Natural killer cell (primary cell): Measurements from ENCODE around the gene TNNT1. TPM values are rescaled to one million over a fixed set of nuclear protein-coding genes. Genes with fewer than 3 reads are reported as not detected.

Experiments used
- ATAC-seq, 3 donors: fragments of 150-1000 bp in 2 of 3; fragments of 200-7000 bp in 1 of 3; cut with Tn5 transposase; 1 replicate in 1 of 3; 2 replicates in 2 of 3; pipeline ENCODE4 v1.10.0; 2021; ENCODE audit warnings: mild to moderate bottlenecking in 2 of 3, moderate library complexity in 2 of 3
- DNase-seq, 2 donors: peaks; one replicate each; pipeline versions ENCODE4 v3.0.0 to v3.0.0-alpha.2; 2013 to 2021; ENCODE audit warnings: mixed read lengths in 1 of 2
- H3K27ac ChIP-seq: one replicate; pipeline ENCODE4 v1.5.1; 2013; ENCODE audit warnings: mild to moderate bottlenecking, low read length
- H3K27me3 ChIP-seq: one replicate; pipeline ENCODE4 v1.6.1; 2013; ENCODE audit warnings: low read length; ENCODE audit not compliant: control insufficient read depth, insufficient read depth
- H3K36me3 ChIP-seq: one replicate; pipeline ENCODE4 v1.6.1; 2013; ENCODE audit warnings: low read length; ENCODE audit not compliant: control insufficient read depth, insufficient read depth
- H3K4me1 ChIP-seq: one replicate; pipeline ENCODE4 v1.6.1; 2013; ENCODE audit warnings: low read length; ENCODE audit not compliant: control insufficient read depth, insufficient read depth
- H3K4me3 ChIP-seq: one replicate; pipeline ENCODE4 v1.5.1; 2013; ENCODE audit warnings: low read length
- H3K9me3 ChIP-seq: one replicate; pipeline ENCODE4 v1.6.1; 2013; ENCODE audit warnings: low read length; ENCODE audit not compliant: control insufficient read depth, insufficient read depth
- H3K27ac Mint-ChIP-seq, 2 donors: one replicate each; pipeline ENCODE4 v1.8.0; 2022; ENCODE audit warnings: mild to moderate bottlenecking in 2 of 2, mixed read lengths in 2 of 2, moderate library complexity in 1 of 2
- H3K27me3 Mint-ChIP-seq, 2 donors: one replicate each; pipeline ENCODE4 v1.8.0; 2022; ENCODE audit warnings: low read depth in 2 of 2, mixed read lengths in 2 of 2
- H3K36me3 Mint-ChIP-seq: one replicate; pipeline ENCODE4 v1.8.0; 2022; ENCODE audit warnings: mixed read lengths
- H3K4me1 Mint-ChIP-seq, 2 donors: one replicate each; pipeline ENCODE4 v1.8.0; 2022; ENCODE audit warnings: mixed read lengths in 2 of 2
- H3K4me3 Mint-ChIP-seq: one replicate; pipeline ENCODE4 v1.8.0; 2022; ENCODE audit warnings: mild to moderate bottlenecking, moderate library complexity, mixed read lengths
- H3K9me3 Mint-ChIP-seq, 2 donors: one replicate each; pipeline ENCODE4 v1.8.0; 2022; ENCODE audit warnings: mixed read lengths in 2 of 2
- CTCF ChIP-seq: fragments of 200-600 bp; IDR thresholded peaks from one replicate; pipeline ENCODE4 v1.8.0; 2022; ENCODE audit warnings: antibody characterized with exemption
- WGBS: methylation state at CpG from one replicate; pipeline ENCODE4 v1.1.7; 2013; ENCODE audit warnings: missing lambda C conversion rate; ENCODE audit not compliant: insufficient coverage; 5-methylcytosine and 5-hydroxymethylcytosine counted together
- intact Hi-C: fragments of 100-400 bp; cut with micrococcal nuclease; formaldehyde crosslinking; loops from one replicate; pipeline ENCODE4 v1.14.2; 2022
- total RNA-seq, 4 donors: library from RNA; stranded (reverse); fragments of 120-200 nt in 1 of 4; gene quantifications; one replicate each; pipeline versions ENCODE4 v1.2.3 to v1.2.4, GENCODE V29; 2013 to 2022

The TNNT1 gene
- total RNA-seq, 3 donors from 2014 or later (not counting 1 experiment from before 2014, with no cell fraction given): 0.94 TPM; not detected in 2

DNA sequence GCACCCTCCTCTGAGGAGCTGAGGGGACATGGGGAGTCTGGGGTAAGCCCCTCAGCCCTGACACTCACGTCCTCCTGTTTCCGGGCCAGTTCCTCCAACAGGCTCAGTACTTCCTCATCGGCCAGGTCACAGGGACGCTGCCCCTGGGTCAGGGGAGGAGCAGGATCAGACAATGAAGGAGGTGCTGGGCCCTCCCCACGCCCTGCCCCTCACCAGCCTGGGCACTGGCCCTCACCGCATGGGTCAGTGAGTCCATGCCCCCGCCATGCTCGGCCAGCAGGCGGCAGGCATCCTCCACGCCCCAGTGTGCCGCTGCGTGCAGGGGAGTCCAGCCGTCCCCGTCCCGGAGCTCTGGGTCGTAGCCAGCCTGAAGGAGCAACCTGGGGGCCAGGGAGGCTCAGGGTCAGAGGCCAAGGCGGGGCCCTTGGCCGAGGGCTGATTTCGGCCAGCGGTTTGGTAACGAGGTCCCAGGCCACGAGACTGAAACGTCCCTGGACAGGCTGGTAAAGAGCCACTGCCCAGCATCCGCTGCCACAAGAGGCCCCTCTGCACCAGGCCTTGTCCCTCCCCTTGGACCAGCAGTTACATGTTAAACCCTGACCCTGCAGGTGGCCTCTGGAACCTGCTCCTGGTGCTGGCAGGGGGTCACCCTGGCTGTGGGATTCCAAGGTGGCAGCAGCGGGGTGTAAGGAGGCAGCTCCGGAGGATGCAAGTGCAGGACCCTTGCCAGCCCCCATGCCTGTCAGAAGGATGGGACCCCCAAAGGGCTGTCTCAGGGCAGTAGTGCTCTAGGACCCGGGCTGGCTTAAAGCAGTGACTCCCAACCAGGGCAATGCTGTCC is 50.1 kb downstream of the TNNT1 start:
- no peak overlapping the region for H3K4me3 Mint-ChIP-seq
- Histone ChIP-seq H3K4me1 (no peaks in the 10 kb centered on the region), H3K9me3 (peaks cover 3% of the 10 kb centered on the region), H3K36me3 (peaks cover 49% of the 10 kb centered on the region), H3K27me3 (no peaks in the 10 kb centered on the region), H3K27ac (no peak overlapping the region), H3K4me3 (no peak overlapping the region)
- H3K27ac Mint-ChIP-seq: no peak overlapping the region
- ATAC-seq (no peak), DNase-seq (no peak)
- H3K9me3 Mint-ChIP-seq: no peaks in the 10 kb centered on the region
- TF ChIP-seq CTCF: no peak
- intact Hi-C loops: no loop called here
- H3K27me3 Mint-ChIP-seq: no peaks in the 10 kb centered on the region
- 96% methylated on average over 27 of the region's 27 CpGs for WGBS
- H3K36me3 Mint-ChIP-seq: no peaks in the 10 kb centered on the region
- peaks cover 0 to 10% of the 10 kb centered on the region in 2 donors for H3K4me1 Mint-ChIP-seq

DNA sequence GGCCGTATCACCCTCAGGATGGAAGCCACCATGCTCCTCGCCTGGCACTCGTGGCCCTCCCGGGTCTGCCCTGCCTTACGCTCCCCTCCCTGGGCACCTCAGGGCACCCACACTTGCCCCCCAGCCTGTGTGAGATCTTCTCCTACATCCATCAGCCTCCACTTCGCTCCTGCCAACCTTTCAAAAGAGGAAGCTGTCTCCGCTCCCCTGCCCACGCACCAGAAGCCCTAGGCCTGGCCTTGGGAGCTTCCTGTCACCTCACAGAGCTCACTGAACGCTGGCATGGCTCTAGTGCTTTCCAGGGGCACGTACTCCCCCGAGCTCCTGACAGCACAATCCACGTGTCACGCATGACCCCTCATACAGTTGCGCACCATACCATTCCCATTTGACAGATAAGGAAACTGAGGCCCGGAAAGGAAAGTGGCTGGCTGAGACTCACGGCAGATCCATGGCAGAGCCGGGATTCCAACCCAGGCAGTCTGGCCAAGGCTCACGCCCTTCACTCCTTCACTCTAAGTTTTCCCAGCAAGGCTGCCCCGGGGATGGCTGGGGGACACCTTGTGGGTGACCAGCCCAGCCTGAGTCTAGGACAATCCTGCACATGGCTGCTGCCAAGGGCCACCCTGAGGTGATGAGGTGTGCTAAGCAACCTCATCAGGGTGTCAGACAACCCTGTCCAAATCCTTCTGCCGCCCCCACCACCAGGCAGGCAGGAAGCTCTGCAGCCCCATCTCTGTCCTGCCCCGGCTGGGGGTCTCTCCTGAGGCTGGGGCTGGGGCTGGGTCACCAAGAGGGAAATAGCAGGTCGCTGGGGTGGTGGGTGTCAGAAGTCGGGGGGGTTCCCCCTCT is 50.9 kb downstream of the TNNT1 start:
- 87% methylated on average over 23 of the region's 23 CpGs for WGBS
- H3K4me1 ChIP-seq: no peaks in the 10 kb centered on the region
- H3K27me3 Mint-ChIP-seq: no peaks in the 10 kb centered on the region
- no peaks in the 10 kb centered on the region for H3K27me3 ChIP-seq
- H3K27ac ChIP-seq: no peak overlapping the region
- ATAC-seq: no peak
- H3K9me3 Mint-ChIP-seq: no peaks in the 10 kb centered on the region
- intact Hi-C loops: no loop called here
- H3K27ac Mint-ChIP-seq: no peak overlapping the region
- DNase-seq: no peak
- no peak for TF ChIP-seq CTCF
- peaks cover 43% of the 10 kb centered on the region for H3K36me3 ChIP-seq
- no peaks in the 10 kb centered on the region for H3K36me3 Mint-ChIP-seq
- H3K9me3 ChIP-seq: no peaks in the 10 kb centered on the region
- no peak overlapping the region for H3K4me3 Mint-ChIP-seq
- no peak overlapping the region for H3K4me3 ChIP-seq
- peaks cover 0 to 10% of the 10 kb centered on the region in 2 donors for H3K4me1 Mint-ChIP-seq

DNA sequence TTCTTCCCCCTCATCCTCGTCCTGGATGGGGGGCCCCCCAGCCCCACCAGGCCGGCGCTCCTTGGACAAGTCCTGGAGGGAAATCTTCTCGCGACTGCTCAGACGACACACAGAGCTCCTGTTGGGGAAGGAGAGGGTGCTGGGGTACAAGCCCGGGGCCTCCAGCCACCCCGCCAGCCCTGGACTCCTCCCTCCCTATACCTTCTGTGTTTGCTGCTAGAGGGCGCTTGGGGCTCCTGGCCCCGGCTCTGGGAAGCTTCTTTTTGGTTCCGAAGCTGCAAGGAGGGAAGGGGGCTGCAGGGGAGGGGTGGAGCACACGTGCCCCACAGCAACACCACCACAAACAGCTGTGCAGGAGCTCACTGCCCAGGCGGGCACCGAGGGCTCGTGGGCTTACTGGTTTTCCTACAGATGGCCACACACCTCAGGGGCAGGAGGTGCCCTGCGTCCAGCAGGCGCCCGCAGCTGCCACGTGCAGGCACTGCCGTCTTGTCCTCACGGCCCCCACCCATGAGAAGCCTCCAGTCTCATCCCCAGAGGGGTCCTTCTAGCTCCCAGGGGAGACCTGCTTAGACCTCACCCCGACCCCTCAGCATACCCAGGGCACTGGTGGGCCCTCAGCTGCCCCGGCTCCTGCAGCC is 52.8 kb downstream of the TNNT1 start:
- Mint-ChIP-seq H3K27me3 (no peaks in the 10 kb centered on the region), H3K9me3 (no peaks in the 10 kb centered on the region), H3K4me1 (peaks cover 0 to 10% of the 10 kb centered on the region in 2 donors), H3K36me3 (no peaks in the 10 kb centered on the region), H3K4me3 (no peak overlapping the region), H3K27ac (no peak overlapping the region)
- Histone ChIP-seq H3K4me3 (no peak overlapping the region), H3K4me1 (no peaks in the 10 kb centered on the region), H3K27me3 (no peaks in the 10 kb centered on the region), H3K9me3 (no peaks in the 10 kb centered on the region), H3K27ac (no peak overlapping the region), H3K36me3 (peaks cover 38% of the 10 kb centered on the region)
- intact Hi-C loops: no loop called here
- no peak for TF ChIP-seq CTCF
- no peak for ATAC-seq
- WGBS: 85% methylated on average over 15 of the region's 23 CpGs
- DNase-seq: no peak
